ENCODE measurements around the gene AP3B1.
"Not testable (repeated sequence)": the region's sequence is repeated elsewhere in the genome, so short reads cannot be mapped to it uniquely, and the experiment has no call there.

GRCh38 chr5:78046823-78047222 is 247.7 kb downstream of the AP3B1 start:
- TF ChIP-seq CTCF, POLR2A (IDR thresholded peaks at IDR 0.05): not testable (repeated sequence)

Measured in Peyer's patch (tissue), 4 donors.